NOMO-1 (cell line): ENCODE measurements around the gene TGFBI.
"Not testable (repeated sequence)": the region's sequence is repeated elsewhere in the genome, so short reads cannot be mapped to it uniquely, and the experiment has no call there.

Experiments
- DNase-seq, 2 experiments: peaks; one replicate each; lab custom pipeline; 2025; ENCODE audit not compliant: unreplicated experiment in 2 of 2; lab: John Stamatoyannopoulos, UW

The TGFBI gene

DNA sequence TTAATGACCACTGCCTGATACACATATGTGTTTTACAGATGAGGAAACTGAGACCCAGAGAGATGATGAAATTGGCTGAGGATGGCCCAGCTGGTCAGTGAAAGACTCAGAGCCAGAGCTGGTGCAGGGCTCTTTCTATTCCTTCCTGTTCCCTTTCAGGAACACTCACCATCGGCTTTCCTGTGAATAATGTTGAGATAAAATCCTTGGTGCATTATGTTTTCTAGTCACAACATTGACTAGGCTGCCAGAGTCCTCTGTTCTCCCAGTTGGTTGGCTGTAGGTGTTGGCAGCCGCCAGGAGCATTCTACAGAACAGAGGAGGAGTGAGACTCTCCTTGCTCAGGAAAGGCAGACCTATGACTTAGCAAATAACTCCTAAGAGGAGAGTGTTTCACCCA lies 14.8 kb downstream of the TGFBI start:
- DNase-seq: no peak

DNA sequence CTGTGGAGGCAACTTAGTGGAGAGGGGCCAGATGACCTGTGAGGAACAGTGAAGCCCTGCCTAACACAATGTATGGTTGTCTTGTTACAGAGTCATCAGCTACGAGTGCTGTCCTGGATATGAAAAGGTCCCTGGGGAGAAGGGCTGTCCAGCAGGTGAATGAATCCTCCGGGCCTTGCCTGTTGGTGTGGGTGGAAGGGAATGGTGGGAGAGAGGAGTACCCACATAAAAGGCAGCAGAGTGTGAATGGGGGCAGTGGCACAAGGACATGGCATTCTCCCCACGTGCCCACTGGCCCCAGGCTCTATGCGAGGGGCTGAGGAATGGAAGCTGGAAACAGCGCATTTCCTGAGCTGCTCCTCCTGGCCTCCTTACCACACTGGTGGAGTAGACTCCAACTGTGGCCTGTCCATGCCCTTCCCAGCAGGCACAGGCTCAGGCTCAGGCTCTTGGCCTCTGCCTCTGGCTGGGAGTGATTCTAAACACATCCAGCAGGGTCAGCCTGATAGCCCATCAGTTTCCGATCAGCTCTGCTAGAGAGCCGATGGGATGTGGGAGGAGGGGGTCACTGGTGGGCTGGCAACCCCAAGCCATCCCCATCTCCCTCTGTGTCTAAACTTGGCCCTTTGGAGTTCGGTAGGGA lies 15.3 kb downstream of the TGFBI start:
- no peak for DNase-seq

GRCh38 chr5:136045026-136045425 lies 16.2 kb downstream of the TGFBI start:
- not testable (repeated sequence) for DNase-seq

DNA sequence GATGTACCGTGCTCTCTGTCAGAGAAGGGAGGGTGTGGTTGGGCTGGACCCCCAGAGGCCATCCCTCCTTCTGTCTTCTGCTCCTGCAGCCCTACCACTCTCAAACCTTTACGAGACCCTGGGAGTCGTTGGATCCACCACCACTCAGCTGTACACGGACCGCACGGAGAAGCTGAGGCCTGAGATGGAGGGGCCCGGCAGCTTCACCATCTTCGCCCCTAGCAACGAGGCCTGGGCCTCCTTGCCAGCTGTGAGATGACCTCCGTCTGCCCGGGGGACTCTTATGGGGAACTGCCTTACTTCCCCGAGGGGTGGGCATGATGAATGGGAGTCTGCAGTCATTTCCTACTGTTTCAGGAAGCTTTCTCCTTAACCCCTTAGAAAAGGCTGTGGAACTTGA lies 17.5 kb downstream of the TGFBI start:
- DNase-seq: no peak

GRCh38 chr5:136047858-136048257 lies 19.1 kb downstream of the TGFBI start:
- no peak for DNase-seq

DNA sequence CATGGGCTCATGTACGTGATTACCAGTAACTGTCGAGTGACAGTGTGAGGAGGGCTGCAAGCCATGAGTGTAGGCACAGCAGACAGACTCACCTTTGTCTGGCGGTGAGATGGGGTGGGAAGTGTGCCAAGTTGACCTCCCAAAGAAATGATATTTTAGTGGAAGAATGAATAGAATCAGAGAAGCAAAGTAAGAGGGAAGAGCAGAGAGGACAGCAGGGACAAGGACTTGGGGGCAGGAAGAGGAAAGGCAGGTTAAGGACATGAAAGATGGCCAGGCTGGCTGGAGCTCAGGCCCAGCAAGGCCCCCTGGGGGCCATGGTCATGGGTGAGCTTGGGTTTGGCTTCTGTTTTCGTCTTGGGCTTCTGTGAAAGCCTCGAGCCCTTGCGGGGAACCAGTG lies 20.2 kb downstream of the TGFBI start:
- DNase-seq: no peak

GRCh38 chr5:136051486-136052220 lies 22.9 kb downstream of the TGFBI start:
- no peak for DNase-seq

DNA sequence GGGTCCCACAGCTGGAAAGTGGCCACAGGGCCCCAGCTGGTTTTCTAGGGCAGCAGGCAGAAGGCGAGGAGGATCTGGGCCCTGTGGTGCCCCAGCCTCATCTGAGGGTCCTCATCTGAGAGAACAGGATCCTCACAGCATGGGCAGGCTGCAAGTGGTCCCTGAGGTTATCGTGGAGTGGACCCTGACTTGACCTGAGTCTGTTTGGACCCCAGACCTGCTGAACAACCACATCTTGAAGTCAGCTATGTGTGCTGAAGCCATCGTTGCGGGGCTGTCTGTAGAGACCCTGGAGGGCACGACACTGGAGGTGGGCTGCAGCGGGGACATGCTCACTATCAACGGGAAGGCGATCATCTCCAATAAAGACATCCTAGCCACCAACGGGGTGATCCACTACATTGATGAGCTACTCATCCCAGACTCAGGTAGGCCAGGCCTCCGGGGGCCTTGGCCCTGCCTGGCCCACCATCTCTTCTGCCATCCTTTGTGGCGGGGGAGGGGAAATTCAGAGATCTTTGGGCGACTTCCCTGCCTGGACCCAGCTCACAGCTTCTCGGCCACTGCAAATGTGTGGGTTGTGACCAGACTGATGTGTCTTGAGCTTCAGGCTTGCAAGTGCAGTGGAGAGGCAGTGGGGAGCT lies 24.0 kb downstream of the TGFBI start:
- no peak for DNase-seq

DNA sequence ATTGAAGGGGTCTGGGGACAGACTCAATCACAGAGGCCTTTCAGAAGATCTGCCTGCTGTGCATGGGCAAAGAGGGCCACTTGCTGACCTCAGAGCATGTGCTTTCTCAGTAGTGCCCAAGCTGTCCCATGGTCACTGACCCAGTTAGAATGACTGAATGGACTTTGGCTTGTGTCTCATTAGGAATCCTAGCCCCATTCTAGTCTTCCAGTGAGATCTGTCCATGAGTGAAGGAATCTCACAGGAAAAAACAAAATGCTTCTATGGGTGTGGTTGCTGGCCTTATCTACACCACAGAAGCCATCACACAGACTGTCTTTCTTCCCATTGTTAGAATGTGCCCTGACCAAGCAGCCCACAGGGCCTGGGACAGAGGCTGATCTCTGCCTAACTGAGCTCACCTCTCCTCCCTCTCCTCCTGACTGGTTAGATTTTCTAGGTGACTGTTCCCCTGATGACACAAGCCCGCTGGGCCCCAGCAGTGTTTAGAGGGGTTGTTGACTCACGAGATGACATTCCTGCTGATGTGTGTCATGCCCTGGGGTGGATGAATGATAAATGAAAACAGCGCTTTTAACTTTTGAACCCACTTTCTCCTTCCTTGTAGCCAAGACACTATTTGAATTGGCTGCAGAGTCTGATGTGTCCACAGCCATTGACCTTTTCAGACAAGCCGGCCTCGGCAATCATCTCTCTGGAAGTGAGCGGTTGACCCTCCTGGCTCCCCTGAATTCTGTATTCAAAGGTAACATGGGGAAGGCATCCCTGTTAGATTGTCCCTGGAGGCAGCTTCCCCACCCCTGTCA lies 24.8 kb downstream of the TGFBI start:
- no peak for DNase-seq

DNA sequence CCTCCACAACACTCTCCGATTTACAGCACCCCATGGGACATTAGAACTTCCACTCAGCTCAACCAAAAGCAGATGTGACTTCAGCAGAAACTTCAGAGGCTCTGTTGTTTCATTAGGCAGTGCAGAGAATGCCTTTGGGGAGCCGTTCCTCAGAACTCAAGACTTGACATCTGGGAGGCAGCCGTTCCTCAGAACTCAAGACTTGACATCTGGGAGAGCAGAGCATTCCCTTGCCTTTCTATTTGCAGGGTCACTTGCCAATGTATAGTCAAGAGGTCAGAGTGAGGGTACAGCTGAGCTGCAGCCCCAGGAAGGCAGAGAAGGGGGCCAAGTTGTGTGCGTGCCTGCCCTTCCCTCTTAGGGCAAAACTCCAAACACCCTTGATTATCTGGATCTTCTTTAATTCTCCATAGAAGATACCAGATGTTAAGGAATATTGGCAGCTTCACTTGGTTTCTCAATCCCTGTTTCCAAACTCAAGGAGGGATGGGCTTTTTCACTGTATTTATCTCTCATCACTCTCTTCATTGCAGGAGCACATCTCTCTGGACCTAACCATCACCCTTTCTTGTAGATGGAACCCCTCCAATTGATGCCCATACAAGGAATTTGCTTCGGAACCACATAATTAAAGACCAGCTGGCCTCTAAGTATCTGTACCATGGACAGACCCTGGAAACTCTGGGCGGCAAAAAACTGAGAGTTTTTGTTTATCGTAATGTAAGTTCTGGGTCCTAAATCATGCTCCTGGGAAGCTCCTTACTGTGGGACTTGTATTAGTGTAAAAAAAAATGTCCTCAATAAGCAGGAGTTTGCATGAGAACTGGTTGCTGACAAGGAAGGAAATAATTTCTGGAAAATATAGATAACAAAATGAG lies 25.6 kb downstream of the TGFBI start:
- DNase-seq: no peak

GRCh38 chr5:136055612-136056309 lies 27.0 kb downstream of the TGFBI start:
- DNase-seq: no peak

DNA sequence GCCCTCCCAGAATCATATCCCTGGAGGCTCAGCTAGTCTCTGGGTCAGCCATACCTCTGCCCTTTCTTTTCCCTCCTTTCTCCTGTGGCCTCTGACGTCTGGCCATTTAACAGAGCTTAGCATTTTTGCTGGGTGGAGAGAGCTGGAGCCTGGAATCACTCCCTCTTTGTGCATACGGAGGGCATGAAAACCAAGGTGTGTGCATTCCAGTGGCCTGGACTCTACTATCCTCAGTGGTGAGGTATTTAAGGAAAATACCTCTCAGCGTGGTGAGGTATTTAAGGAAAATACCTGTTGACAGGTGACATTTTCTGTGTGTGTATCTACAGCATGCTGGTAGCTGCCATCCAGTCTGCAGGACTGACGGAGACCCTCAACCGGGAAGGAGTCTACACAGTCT lies 27.5 kb downstream of the TGFBI start:
- no peak for DNase-seq

DNA sequence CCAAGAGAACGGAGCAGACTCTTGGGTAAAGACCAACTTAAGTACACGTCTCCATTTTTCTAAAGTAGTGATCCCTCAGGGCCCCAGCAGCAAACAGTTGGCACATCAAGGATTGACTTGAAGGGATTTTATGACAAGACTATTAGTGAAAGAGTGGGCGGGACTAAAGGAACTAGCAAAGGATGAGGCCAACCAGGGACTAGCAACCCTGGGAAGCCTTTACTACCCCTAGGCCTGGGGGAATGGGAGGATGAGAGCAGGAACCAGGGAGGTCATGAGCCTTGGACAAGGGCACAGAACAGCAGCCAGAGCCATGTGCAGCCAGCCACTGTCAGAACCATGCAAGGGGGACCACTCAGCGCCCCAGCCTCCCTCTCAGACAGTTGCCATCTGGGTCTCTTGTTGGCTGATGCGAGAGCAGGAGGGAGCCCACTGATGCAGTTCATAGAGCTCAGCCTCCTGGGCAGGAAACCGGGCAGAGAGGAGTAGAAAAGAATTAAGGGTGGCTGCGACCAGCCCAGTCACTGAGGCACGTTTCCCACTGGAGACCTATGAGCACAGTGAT lies 28.1 kb downstream of the TGFBI start:
- no peak for DNase-seq

- DNase-seq: no peak
Measured at GRCh38 chr5:136057401-136058038, 28.7 kb downstream of the TGFBI start.

GRCh38 chr5:136058039-136058971 lies 29.5 kb downstream of the TGFBI start:
- DNase-seq: peak; percentile 1 to 3

DNA sequence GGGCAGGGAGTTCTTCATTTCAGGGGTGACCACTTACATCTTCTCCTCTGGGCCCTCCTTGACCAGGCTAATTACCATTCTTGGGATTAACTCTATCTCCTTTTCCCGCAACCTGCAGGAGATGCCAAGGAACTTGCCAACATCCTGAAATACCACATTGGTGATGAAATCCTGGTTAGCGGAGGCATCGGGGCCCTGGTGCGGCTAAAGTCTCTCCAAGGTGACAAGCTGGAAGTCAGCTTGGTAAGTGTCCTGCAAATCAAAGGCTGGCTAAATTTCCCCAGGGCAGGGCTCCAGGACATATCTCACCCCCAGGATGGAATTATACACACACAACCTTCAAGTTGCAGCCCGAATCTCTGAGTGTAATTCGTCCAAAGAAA lies 30.2 kb downstream of the TGFBI start:
- no peak for DNase-seq

GRCh38 chr5:136060963-136061362 lies 32.2 kb downstream of the TGFBI start:
- DNase-seq: no peak
